Body of pancreas (tissue), 4 donors: Measurements from ENCODE around the gene KCNK2.

Experiments
- POLR2A ChIP-seq, 3 donors: fragments of 450-650 bp; IDR thresholded peaks; one replicate each; pipeline ENCODE4 v1.6.1; 2016; ENCODE audit warnings: antibody characterized with exemption in 3 of 3, mild to moderate bottlenecking in 2 of 3
- TF ChIP-seq, protein P1 (sequence below), 7 experiments: fragments of 450-650 bp in 4 of 7; fragments of 200-600 bp in 3 of 7; sonication (generic) in 3 of 7; IDR thresholded peaks; one replicate each; pipeline ENCODE4 v1.5.1; 2016 to 2019; ENCODE audit warnings: antibody characterized with exemption in 7 of 7

DNA sequence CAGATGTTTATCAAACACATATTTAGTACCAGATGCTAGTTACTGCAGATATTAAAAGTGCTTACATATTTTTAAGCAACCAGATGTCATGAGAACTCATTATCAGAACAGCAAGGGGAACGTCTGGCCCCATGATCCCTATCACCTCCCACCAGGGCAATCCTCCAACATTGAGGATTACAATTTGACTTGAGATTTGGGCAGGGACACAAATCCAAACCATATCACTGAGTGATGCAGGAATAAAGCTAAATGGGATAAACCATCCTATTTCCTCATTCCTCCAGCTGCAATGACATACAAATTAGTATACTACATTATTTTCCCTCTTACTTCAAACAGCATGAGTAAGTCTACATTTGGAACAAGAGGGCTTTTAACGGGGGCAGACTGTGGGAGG lies 3.1 kb upstream of the KCNK2 start:
- TF ChIP-seq, protein P1, sequence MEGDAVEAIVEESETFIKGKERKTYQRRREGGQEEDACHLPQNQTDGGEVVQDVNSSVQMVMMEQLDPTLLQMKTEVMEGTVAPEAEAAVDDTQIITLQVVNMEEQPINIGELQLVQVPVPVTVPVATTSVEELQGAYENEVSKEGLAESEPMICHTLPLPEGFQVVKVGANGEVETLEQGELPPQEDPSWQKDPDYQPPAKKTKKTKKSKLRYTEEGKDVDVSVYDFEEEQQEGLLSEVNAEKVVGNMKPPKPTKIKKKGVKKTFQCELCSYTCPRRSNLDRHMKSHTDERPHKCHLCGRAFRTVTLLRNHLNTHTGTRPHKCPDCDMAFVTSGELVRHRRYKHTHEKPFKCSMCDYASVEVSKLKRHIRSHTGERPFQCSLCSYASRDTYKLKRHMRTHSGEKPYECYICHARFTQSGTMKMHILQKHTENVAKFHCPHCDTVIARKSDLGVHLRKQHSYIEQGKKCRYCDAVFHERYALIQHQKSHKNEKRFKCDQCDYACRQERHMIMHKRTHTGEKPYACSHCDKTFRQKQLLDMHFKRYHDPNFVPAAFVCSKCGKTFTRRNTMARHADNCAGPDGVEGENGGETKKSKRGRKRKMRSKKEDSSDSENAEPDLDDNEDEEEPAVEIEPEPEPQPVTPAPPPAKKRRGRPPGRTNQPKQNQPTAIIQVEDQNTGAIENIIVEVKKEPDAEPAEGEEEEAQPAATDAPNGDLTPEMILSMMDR (IDR thresholded peaks at IDR 0.05), result no peak
- no peak for TF ChIP-seq POLR2A (IDR thresholded peaks at IDR 0.05)
